22Rv1 (cell line): ENCODE measurements around the gene SLC25A25.

Experiments
- H3K27ac ChIP-seq: fragments of 450-650 bp; 2 replicates; pipeline ENCODE4 v1.5.1; 2017
- CTCF ChIP-seq: fragments of 450-650 bp; IDR thresholded peaks from 2 replicates; pipeline ENCODE4 v1.5.1; 2017; ENCODE audit warnings: mild to moderate bottlenecking
- ZFX ChIP-seq: fragments of 450-650 bp; IDR thresholded peaks from 2 replicates; pipeline ENCODE4 v1.6.1; 2017; ENCODE audit warnings: antibody characterized with exemption, borderline replicate concordance

The SLC25A25 gene

DNA sequence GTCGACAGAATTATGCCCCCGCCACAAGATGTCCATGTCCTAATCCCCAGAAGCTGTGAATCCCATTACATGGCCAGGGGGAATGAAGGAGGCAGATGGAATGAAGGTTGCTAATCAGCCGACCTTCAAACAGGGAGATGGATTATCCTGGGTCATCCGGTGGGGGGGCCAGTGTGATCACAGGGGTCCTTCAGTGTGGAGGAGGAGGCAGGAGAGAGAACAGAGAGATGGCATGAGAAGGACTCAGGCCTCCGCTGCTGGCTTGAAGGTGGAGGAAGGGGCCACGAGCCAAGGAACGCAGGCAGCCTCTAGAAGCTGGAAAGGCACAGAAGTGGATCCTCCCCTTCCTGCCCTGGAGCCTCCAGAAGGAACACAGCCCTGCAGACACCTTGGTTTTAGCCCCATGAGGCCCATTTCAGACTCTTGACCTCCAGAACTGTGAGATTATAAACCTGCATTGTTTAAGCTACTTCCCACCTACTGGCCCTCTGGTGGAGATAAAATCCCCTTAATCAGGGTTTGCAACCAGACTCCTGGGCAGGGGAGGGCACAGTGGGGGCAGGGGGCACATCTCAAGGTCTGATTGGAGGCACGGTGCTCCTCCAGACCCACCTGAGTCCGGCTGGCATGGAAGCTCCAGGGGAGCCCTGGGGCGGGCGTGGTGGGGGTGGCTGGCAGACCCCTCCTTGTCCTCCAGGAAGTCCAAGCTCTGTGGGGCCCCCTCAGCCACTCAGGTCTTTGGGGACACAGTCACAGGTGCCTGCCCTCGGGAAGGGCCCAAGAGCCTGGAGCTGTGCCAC is 45.7 kb downstream of the SLC25A25 start:
- TF ChIP-seq ZFX (no peak), CTCF (no peak)
- H3K27ac ChIP-seq = no peak overlapping the region

DNA sequence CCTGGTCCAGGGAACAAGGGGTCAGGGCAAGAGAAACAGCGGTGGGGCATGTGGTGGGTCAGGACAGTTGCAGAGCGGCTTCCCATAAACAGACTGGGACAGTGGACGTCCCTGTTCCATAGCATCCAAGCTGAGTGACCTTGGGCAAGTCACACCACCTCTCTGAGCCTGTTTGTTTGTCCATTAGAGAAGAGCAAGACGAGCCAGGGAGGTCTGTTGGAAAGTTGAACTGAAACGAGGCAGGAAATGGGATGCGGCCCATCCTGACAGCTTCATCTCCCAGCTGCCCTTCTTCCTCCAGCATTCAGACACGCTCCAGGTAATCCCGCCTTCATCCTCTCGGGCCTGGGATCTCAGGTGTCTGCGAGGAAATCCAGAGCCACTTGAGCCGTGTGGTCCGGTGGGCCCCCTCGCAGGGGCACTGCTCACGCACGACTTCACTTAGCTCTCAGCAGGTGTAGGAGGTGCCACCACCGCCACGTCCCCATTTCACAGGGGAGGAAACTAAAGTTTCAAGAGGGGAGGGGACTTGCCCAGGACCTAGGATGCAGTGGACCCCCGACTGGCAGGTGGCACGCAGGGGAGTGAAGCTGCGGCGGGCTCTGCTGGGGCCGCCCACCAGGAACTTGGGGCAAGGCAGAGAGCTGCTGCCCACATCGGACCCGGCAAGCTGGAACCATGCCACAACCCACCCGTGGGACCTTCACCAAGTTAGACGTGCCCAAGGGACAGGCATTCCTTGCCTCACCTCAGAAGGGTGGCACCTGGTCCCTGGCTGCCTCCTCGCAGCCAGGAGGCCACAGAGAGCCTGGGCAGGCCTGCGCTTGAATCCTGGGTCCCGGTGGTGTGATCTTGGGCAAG is 46.5 kb downstream of the SLC25A25 start:
- no peak for TF ChIP-seq CTCF
- no peak for TF ChIP-seq ZFX
- H3K27ac ChIP-seq = no peak overlapping the region

DNA sequence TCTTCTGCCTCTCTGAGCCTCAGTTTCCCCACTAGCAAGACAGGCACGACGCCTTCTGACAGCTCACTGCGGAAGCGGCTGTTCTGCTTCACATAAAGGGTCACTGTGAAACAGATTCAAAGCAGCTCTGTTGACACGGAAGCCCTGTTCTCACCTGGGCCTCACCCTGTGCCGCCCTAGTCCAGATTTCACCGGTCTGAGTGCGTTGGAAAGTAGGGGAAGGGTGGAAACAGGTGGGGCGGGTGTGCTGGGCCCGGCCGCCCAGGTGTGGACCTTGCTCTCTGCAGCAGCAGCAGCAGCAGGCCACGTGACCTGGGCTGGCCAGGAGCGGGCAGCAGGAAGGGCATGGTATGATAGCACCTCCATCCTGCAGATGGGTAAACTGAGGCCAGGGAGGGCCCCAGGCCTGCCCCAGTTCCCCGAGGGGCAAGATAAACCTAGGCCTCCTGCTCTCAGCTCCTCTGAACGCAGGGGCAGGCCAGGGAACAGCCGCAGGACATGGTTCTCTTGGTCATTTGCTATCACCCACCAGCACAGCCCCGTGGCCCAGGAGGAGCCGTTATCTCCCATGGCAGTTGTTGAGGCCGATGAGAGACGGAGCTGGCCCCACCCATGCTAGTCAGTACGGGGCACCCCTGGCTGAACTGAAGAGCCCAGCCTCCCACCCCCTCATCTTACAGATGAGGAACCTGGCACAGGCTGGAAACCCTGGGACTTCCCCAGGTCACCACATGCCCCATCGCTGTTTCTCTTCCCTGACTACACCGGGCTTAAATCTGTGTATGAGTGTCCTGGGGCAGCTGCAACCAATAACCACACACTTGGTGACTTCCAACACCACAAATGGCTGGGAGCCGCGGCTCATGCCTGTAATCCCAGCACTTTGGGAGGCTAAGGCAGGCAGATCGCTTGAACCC is 47.4 kb downstream of the SLC25A25 start:
- TF ChIP-seq CTCF (no peak), ZFX (no peak)
- no peak overlapping the region for H3K27ac ChIP-seq

GRCh38 chr9:128116104-128117083 is 48.4 kb downstream of the SLC25A25 start:
- no peak for TF ChIP-seq CTCF
- no peak for TF ChIP-seq ZFX
- H3K27ac ChIP-seq = no peak overlapping the region

DNA sequence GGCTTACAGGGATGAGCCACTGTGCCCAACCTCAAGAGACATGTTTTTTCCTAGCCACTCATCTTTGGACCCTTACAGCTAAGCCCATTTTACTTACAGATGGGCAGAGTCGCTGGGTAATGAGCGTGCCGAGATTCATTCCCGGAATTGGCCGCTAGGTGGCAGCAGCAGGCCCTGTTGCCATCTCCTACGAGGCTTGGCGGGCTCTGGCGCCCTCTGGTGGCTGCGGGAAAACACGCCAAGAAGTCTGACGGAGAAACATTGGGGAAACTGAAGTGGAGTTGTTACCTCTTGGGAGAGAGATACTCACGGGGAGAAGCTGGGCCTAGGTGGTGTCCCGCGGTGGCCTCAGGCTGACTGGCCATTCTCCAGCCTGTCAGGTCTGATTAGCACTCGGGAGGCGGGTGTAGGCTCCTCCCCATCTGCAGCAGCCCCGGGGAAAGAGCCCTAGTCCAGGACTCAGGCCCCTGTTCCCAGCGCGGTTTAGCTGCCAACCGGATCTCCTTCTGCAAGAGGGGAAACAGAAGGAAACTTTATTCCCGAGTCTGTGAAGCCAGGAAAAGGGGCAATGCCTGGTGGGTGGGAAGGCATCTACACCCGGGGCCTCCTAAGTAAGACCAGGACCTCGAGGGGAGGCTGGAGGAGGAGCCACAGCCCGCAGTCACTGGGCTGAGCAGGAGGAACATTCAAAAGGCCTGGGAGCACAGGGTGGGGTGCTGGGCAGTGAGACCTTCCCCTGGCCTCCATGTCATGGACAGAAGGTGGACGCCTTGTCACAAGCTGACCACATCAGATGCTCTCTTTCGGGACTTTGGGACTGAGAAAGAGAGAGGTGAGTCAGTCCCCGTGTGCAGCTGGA is 49.8 kb downstream of the SLC25A25 start:
- TF ChIP-seq CTCF (peak; percentile 100), ZFX (no peak)
- peak overlapping the region; percentile 50 for H3K27ac ChIP-seq
